ENCODE results near the gene SPRYD4.

The SPRYD4 gene

DNA sequence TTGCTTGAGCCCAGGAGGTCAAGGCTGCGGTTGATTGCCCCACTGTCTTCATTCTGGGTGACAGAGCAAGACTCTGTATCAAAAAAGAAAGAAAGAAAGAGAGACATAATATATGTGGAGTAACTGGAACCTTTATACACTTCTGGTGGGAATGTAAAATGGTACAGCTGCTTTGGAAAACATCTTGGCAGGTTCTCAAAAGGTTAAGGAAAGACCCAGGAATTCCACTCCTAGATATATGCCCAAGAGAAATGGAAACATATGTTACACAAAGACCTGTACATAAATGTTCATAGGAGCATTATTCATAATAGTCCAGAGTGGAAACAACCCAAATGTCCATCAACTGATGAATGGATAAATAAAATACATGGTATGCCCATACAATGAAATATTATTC is 60.5 kb downstream of the SPRYD4 start:
- Histone ChIP-seq H3K79me2 (ENCODE audit: insufficient read depth, low read length) (no peaks in the 10 kb centered on the region), H3K27ac (ENCODE audit: low read depth, low read length, poor library complexity, severe bottlenecking) (no peak overlapping the region), H3K9me2 (ENCODE audit: low read depth, low read length) (no peaks in the 10 kb centered on the region), H3K9me3 (ENCODE audit: low read length) (no peaks in the 10 kb centered on the region), H4K20me1 (ENCODE audit: insufficient read depth, low read length) (no peaks in the 10 kb centered on the region), H3F3A (ENCODE audit: insufficient read depth, low read length) (no peaks in the 10 kb centered on the region), H3K4me2 (ENCODE audit: low read length) (no peak overlapping the region), H3K4me1 (ENCODE audit: insufficient read depth, low read length, severe bottlenecking) (no peaks in the 10 kb centered on the region), H3K9ac (ENCODE audit: low read length) (no peak overlapping the region), H3K36me3 (ENCODE audit: insufficient read depth, low read length) (no peaks in the 10 kb centered on the region), H3K27me3 (ENCODE audit: insufficient read depth, low read length) (no peaks in the 10 kb centered on the region), H2AFZ (ENCODE audit: low read length) (no peak overlapping the region), H3K4me3 (ENCODE audit: low read depth, low read length, poor library complexity, severe bottlenecking) (no peak overlapping the region)
- no peak for TF ChIP-seq EZH2 (IDR thresholded peaks at IDR 0.05; ENCODE audit: borderline replicate concordance, low read length)
- no peak for TF ChIP-seq CTCF (IDR thresholded peaks at IDR 0.05; ENCODE audit: low read length)

All from OCI-LY1 (cell line).